Spleen (tissue), 11 donors: ENCODE data around the gene TAGLN2. TPM values are rescaled to one million over a fixed set of nuclear protein-coding genes. Genes with fewer than 3 reads are reported as not detected.
"Not testable (repeated sequence)": the region's sequence is repeated elsewhere in the genome, so short reads cannot be mapped to it uniquely, and the experiment has no call there.

Experiments used
- DNase-seq: peaks from one replicate; pipeline ENCODE4 v3.0.0-alpha.2; 2020
- H3K27ac ChIP-seq, 8 donors: fragments of 200-600 bp; sonication (generic) in 7 of 8; 1 replicate in 4 of 8; 2 replicates in 4 of 8; pipeline versions ENCODE4 v1.5.0 to v1.8.0; 2016 to 2021; ENCODE audit warnings: inconsistent platforms in 4 of 8, mild to moderate bottlenecking in 4 of 8, moderate library complexity in 1 of 8
- H3K27me3 ChIP-seq, 7 donors: fragments of 200-600 bp; sonication (generic) in 6 of 7; replicated peaks in 1 of 7; 1 replicate in 4 of 7; 2 replicates in 3 of 7; pipeline versions ENCODE4 v1.5.0 to v1.8.0; 2016 to 2021; ENCODE audit warnings: inconsistent platforms in 3 of 7, mild to moderate bottlenecking in 1 of 7
- H3K36me3 ChIP-seq, 6 donors: fragments of 200-600 bp; sonication (generic) in 5 of 6; 1 replicate in 4 of 6; 2 replicates in 2 of 6; pipeline versions ENCODE4 v1.5.0 to v1.8.0; 2016 to 2021; ENCODE audit warnings: inconsistent platforms in 2 of 6
- H3K4me1 ChIP-seq, 6 donors: fragments of 200-600 bp; sonication (generic) in 5 of 6; 1 replicate in 3 of 6; 2 replicates in 3 of 6; pipeline versions ENCODE4 v1.5.0 to v1.8.0; 2016 to 2021; ENCODE audit warnings: inconsistent platforms in 3 of 6
- H3K4me3 ChIP-seq, 8 donors: fragments of 200-600 bp; sonication (generic) in 7 of 8; 1 replicate in 4 of 8; 2 replicates in 4 of 8; pipeline versions ENCODE4 v1.5.0 to v1.8.0; 2016 to 2021; ENCODE audit warnings: inconsistent platforms in 4 of 8, mild to moderate bottlenecking in 4 of 8, moderate library complexity in 2 of 8
- H3K9me3 ChIP-seq, 8 donors: fragments of 200-600 bp; sonication (generic) in 7 of 8; 1 replicate in 4 of 8; 2 replicates in 4 of 8; pipeline versions ENCODE4 v1.5.0 to v1.8.0; 2016 to 2021; ENCODE audit warnings: inconsistent platforms in 4 of 8
- POLR2A ChIP-seq, 3 donors: fragments of 450-650 bp; IDR thresholded peaks; one replicate each; pipeline ENCODE4 v1.5.1; 2017; ENCODE audit warnings: antibody characterized with exemption in 3 of 3, mild to moderate bottlenecking in 1 of 3
- POLR2AphosphoS5 ChIP-seq, 3 donors: sonication (generic); formaldehyde crosslinking; IDR thresholded peaks; one replicate each; pipeline ENCODE4 v1.5.1; 2017; ENCODE audit warnings: antibody characterized with exemption in 3 of 3
- WGBS, 5 donors: extraction: QIAGEN DNeasy Blood & Tissue Kit in 3 of 5; methylation state at CpG; one replicate each; pipeline versions ENCODE4 v1.1.5 to v1.1.7; 2013 to 2018; 5-methylcytosine and 5-hydroxymethylcytosine counted together
- intact Hi-C: fragments of 100-400 bp; cut with DNase I; formaldehyde crosslinking; loops from one replicate; pipeline ENCODE4 v1.15.0; 2023; ENCODE audit warnings: low total_unique reads
- polyA plus RNA-seq, 3 donors: library from polyadenylated mRNA; stranded (reverse); fragments of 200-250 nt; gene quantifications; one replicate each; pipeline ENCODE4 v1.2.1, GENCODE V29; 2013
- total RNA-seq, 7 donors: library from RNA; depleted of rRNA in 3 of 7; stranded (reverse); fragments of >200 nt in 3 of 7; fragmentation: NEBNext Ultra II Directional in 4 of 7; extraction: Animal tissue kit (Norgen Biotek cat#: 25700) in 4 of 7; gene quantifications; one replicate each; pipeline versions ENCODE4 v1.1.0 to v1.2.1, GENCODE V29; 2016 to 2021
- TF ChIP-seq, protein P1 (sequence below), 11 experiments: fragments of 200-600 bp in 7 of 11; fragments of 450-650 bp in 4 of 11; sonication (generic) in 4 of 11; IDR thresholded peaks in 8 of 11; conservative IDR thresholded peaks in 3 of 11; 1 replicate in 7 of 11; 2 replicates in 4 of 11; pipeline versions ENCODE4 v1.4.0 to v1.8.0; 2016 to 2021; ENCODE audit warnings: antibody characterized with exemption in 11 of 11, inconsistent platforms in 4 of 11, mild to moderate bottlenecking in 1 of 11
- donor health status: healthy with polysubstance abuse.
- donor health status: DM: no; HTN: no; CAD: no; lungs with moderate emphysema.
- donor health status: DM: no; HTN: no; CAD: no.
- donor health status: Bipolar disorder and iron deficiency.
- donor health status: healthy.
- donor health status: DM: no; HTN: no; CAD: no.
- donor health status: DM: yes; HTN: yes; CAD: no.

The TAGLN2 gene
- total and polyA plus RNA-seq, 10 donors = 341 to 525 (median 411) TPM

DNA sequence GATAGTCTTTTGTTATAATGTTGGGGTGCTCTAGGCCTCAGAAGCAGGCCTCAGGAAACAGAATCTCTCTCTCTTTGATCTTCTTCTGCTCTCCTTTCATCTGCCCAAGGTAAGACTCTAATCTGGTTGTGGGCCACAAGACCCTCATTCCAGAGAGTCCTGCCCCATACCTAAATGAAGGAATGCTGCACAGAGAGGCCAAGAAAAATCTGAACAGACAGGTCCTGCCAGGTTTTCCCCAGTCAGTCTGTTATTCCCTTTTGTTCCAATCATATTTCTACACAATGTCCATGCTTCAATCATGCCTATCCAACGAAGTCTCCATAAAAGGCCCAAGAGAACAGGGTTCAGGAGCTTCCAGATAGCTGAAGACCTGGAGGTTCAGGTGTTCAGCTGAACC lies 18.3 kb downstream of the TAGLN2 start:
- WGBS, 5 donors = 76 to 95% (median 90%) methylated on average over 1 of the region's 1 CpG

DNA sequence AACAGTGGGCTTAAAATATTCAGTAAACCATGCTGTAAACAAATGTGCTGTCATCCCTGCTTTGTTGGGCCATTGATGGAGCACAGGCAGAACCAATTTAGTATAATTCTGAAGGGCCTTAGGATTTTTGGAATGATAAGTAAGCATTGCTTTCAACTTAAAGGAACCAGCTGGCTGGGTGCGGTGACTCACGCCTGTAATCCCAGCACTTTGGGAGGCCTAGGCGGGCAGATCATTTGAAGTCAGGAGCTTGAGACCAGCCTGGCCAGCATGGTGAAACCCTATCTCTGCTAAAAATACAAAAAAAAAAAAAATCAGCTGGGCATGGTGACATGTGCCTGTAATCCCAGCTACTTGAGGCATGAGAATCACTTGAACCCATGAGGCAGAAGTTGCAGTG lies 21.3 kb downstream of the TAGLN2 start:
- not testable (repeated sequence) for H3K36me3 ChIP-seq
- WGBS, 5 donors = 67 to 85% (median 72%) methylated on average over 3 of the region's 3 CpGs

More for the DNA sequence above, 18.3 kb downstream of the TAGLN2 start:
- no peak overlapping the region for H3K27ac ChIP-seq
- no peak overlapping the region for H3K4me3 ChIP-seq
- no peaks in the 10 kb centered on the region for H3K27me3 ChIP-seq
- TF ChIP-seq, protein P1, sequence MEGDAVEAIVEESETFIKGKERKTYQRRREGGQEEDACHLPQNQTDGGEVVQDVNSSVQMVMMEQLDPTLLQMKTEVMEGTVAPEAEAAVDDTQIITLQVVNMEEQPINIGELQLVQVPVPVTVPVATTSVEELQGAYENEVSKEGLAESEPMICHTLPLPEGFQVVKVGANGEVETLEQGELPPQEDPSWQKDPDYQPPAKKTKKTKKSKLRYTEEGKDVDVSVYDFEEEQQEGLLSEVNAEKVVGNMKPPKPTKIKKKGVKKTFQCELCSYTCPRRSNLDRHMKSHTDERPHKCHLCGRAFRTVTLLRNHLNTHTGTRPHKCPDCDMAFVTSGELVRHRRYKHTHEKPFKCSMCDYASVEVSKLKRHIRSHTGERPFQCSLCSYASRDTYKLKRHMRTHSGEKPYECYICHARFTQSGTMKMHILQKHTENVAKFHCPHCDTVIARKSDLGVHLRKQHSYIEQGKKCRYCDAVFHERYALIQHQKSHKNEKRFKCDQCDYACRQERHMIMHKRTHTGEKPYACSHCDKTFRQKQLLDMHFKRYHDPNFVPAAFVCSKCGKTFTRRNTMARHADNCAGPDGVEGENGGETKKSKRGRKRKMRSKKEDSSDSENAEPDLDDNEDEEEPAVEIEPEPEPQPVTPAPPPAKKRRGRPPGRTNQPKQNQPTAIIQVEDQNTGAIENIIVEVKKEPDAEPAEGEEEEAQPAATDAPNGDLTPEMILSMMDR (IDR thresholded peaks at IDR 0.05 in 8 of 11, conservative IDR thresholded peaks at IDR 0.05 in 3 of 11) = no peak
- no peak for TF ChIP-seq POLR2A (IDR thresholded peaks at IDR 0.05)
- no peak for TF ChIP-seq POLR2AphosphoS5 (IDR thresholded peaks at IDR 0.05)
- peaks cover 0 to 7% (median 0%) of the 10 kb centered on the region in 8 donors for H3K9me3 ChIP-seq
- no peak for DNase-seq
- peaks cover 23 to 29% (median 26%) of the 10 kb centered on the region in 6 donors for H3K4me1 ChIP-seq
- intact Hi-C loops = no loop called here
- no peaks in the 10 kb centered on the region for H3K36me3 ChIP-seq

GRCh38 chr1:159902541-159902940 lies 22.8 kb downstream of the TAGLN2 start:
- Histone ChIP-seq H3K27me3 (no peaks in the 10 kb centered on the region), H3K9me3 (peaks cover 0 to 7% (median 0%) of the 10 kb centered on the region in 8 donors), H3K4me1 (peaks cover 0 to 39% (median 15%) of the 10 kb centered on the region in 6 donors), H3K27ac (peak overlapping the region in 1 of 8 donors; percentile 1), H3K4me3 (no peak overlapping the region), H3K36me3 (no peaks in the 10 kb centered on the region)
- intact Hi-C loops = no loop called here
- WGBS, 5 donors = 55 to 86% (median 68%) methylated on average over 3 of the region's 3 CpGs
- no peak for DNase-seq
- TF ChIP-seq, protein P1 (IDR thresholded peaks at IDR 0.05 in 8 of 11, conservative IDR thresholded peaks at IDR 0.05 in 3 of 11) = no peak
- TF ChIP-seq POLR2AphosphoS5 (IDR thresholded peaks at IDR 0.05) = no peak
- TF ChIP-seq POLR2A (IDR thresholded peaks at IDR 0.05) = no peak

More for the DNA sequence above, 21.3 kb downstream of the TAGLN2 start:
- H3K9me3 ChIP-seq, intact Hi-C loops, H3K4me3 ChIP-seq, H3K27ac ChIP-seq, H3K27me3 ChIP-seq, DNase-seq: not testable (repeated sequence)
- H3K4me1 ChIP-seq = peaks cover 0 to 24% (median 9%) of the 10 kb centered on the region in 6 donors

DNA sequence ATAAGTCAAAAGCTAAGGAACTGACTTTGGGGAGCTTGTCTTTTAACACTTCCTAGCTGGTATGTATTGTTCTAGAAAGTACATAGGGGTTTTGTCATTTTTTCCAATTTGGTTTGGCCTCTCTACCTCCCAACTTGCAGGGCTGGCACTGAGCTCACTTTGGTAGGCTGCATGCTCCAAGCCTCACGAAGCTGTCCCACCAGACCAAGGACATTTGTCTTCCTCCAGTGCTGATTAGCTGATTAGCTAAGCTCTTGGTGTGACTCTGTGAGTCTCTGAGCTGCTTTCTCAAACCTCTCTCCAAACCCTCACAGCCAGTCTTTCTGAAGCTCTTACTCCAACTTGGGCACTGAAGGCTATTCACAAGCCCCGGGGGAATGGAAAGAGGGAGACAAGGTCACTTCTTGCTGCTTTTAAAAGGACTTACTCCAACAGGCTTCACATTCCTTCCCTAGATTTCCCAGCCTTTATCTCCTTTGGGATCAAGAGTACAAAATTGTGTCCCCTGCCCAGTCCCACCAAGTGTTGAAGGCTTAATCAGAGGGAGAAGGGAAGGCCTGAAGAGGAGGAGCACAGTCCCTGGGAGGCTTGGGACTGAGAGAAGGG lies 24.4 kb downstream of the TAGLN2 start:
- peaks cover 0 to 56% (median 24%) of the 10 kb centered on the region in 6 donors for H3K4me1 ChIP-seq
- intact Hi-C loops = no loop called here
- no peak overlapping the region for H3K4me3 ChIP-seq
- no peaks in the 10 kb centered on the region for H3K36me3 ChIP-seq
- 71 to 81% (median 81%) methylated on average over 2 of the region's 2 CpGs for WGBS, 5 donors
- peak overlapping the region in 1 of 8 donors; percentile 0 for H3K27ac ChIP-seq
- peaks cover 0 to 7% (median 0%) of the 10 kb centered on the region in 8 donors for H3K9me3 ChIP-seq
- no peaks in the 10 kb centered on the region for H3K27me3 ChIP-seq
- TF ChIP-seq, protein P1 (IDR thresholded peaks at IDR 0.05 in 8 of 11, conservative IDR thresholded peaks at IDR 0.05 in 3 of 11) = no peak
- TF ChIP-seq POLR2AphosphoS5 (IDR thresholded peaks at IDR 0.05) = no peak
- no peak for TF ChIP-seq POLR2A (IDR thresholded peaks at IDR 0.05)
- DNase-seq = no peak
